HG03025 (cell line): ENCODE measurements around the gene GRXCR1.

Experiments used
- ATAC-seq: cut with Tn5 transposase; IDR thresholded peaks from one replicate; pipeline ENCODE4 v1.9.1; 2021; ENCODE audit warnings: mild to moderate bottlenecking, moderate library complexity; ENCODE audit not compliant: unreplicated experiment, low FRiP score

Gene GRXCR1

GRCh38 chr4:42892413-42892812, at the start of gene GRXCR1:
Gene GRXCR1 (plus strand): TSS chr4:42892713. CDS start chr4:42893267, 554 bp downstream.
- ATAC-seq = no peak

- no peak for ATAC-seq
Measured at GRCh38 chr4:42843694-42844093, 48.8 kb upstream of the GRXCR1 start.

DNA sequence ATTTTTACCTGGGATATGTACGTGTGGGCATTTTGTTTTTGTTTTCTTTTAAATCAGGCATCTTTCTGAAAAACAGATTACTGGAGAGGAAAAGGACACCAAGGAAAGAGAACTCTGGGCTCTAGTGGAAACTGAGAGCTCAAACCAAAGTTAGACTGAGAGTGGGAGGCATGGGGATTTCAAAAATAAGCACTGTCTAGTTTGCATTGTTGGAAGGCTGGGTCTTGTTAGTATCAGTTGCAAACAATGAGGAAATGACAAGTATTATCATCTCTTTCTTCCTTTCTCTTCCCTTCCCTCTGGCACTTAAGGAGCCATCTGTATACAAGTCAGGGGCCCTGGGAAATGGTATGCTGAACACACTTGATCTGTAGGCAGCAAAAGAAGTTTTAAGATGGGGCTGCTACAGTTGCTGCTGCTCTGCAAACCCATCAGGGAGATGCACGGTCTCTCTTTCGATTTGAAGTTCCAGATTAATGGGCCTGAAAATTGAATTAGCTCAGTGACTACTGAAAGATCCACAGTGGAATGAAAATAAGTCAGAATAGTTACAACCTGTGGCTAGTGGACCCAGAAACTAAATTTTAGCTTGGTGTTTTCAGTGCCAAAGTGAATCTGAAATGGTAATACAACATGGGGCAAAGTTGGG, 48.0 kb upstream of the GRXCR1 start:
- ATAC-seq = peak; percentile 67

DNA sequence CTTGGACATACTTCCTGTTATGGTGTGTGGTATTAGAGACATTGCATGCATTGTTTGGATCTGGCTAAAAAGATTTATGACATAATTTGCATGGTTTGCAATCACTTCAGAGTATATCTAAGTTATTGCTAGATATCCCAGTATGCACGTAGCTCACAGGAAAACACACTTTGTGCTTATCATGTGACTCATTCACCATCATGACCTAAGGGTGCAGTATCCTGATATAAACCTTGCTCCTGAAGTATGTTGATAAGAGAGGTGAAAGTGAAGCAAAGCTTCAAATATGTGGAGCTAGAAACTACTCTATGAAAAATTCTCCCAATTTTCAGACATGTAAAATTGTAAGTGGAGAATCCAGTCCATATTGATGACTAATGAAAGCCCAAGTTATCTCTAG, 46.9 kb upstream of the GRXCR1 start:
- ATAC-seq = no peak

GRCh38 chr4:42855779-42856178, 36.7 kb upstream of the GRXCR1 start:
- no peak for ATAC-seq

DNA sequence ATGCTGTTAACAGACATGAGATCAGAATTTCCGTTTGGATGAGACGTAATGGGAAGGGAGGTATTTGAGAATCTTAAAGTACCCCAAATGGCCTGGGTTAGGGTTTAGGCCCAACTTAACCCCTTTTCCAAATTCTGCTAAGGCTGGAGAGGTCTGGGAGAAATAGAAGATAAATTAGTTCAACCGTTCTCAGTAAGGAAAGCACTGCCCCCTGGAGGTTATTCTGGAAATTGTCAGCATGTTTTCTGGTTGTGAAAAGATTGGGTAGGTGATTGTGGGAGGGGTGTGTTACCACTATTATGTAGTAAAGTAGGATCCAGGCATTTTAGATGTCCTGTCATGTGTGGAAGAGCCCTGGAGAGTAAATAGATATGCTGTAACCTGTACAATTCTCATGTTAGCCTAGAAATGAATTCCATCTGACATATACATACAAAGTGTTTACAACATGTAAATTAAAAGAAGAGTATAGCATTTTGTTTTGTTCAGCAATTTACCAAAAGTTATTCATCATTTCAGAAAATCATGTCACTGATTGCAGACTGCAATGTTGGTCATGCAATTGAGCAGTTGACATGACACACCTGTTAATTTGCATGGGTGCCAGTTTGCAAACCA, 26.8 kb upstream of the GRXCR1 start:
- no peak for ATAC-seq

GRCh38 chr4:42871261-42871660, 21.3 kb upstream of the GRXCR1 start:
- ATAC-seq = no peak

- no peak for ATAC-seq
Measured at GRCh38 chr4:42871671-42872290, 20.7 kb upstream of the GRXCR1 start.

GRCh38 chr4:42878863-42879262, 13.7 kb upstream of the GRXCR1 start:
- no peak for ATAC-seq

GRCh38 chr4:42881253-42881652, 11.3 kb upstream of the GRXCR1 start:
- no peak for ATAC-seq

GRCh38 chr4:42891644-42892043, 869 bp upstream of the GRXCR1 start:
- ATAC-seq = no peak

- no peak for ATAC-seq
Measured at GRCh38 chr4:42895452-42895851, 2.9 kb downstream of the GRXCR1 start.

DNA sequence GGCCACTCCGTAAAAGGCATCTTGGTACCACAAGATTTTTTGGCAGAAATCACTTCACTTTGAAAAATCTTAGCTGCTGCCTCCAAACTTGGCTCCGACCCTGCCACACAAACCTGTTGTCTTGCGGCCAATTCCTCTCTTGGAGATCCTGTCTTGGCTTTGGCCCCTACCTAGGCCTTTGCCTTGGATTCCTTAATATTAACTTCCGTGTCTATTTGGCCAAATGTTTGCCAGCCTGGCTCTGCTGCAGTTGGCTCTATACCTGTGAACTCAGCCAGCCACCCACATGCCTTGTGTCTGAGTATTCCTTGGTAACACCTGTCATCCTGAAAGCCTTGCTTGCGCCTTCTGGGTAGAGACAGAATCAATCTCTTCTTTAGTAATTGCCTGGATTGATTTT, 12.5 kb downstream of the GRXCR1 start:
- ATAC-seq = no peak

GRCh38 chr4:42905591-42905990, 13.1 kb downstream of the GRXCR1 start:
- no peak for ATAC-seq

- ATAC-seq = no peak
Measured at GRCh38 chr4:42906341-42906740, 13.8 kb downstream of the GRXCR1 start.

- ATAC-seq = no peak
Measured at GRCh38 chr4:42906891-42907759, 14.6 kb downstream of the GRXCR1 start.

DNA sequence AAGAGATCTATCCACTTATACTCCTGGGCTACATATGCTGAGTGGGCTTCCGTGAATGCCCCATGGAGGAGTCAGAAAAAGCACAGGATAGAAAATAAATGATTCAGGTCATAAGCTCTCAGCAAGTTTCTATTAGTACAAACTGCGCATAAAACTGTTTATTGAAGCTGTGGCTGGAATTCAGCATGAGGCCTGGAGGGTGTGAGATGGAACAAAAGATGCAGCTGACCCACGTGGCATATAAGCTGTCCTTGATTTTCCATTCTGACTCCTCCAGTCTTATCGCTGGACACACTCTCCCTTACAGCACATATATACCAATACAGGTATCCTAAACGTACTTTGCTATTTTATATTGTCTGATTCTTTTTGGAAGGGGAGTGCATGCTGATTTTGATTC, 17.9 kb downstream of the GRXCR1 start:
- no peak for ATAC-seq

- no peak for ATAC-seq
Measured at GRCh38 chr4:42914937-42915336, 22.4 kb downstream of the GRXCR1 start.

- ATAC-seq = no peak
Measured at GRCh38 chr4:42915484-42915883, 23.0 kb downstream of the GRXCR1 start.

DNA sequence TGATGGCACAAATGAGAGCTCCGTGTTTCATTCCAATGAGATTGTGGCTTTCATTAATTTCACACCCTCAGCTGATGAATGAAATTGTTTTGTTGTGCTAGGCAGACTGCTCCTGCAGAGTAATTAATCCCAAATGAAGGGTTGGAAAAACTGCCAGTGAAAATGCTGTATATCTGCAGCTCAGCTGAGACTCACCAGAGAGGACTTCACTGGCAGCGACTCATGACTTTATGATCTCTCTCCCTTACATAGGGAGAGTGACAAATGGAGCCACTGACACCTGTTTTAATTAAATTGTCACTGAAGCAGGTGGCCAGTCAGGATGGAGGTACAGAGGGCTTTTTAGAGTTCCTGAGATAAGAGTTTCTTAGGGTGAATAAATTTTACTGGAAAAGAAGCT, 24.8 kb downstream of the GRXCR1 start:
- ATAC-seq = no peak

GRCh38 chr4:42923431-42923830, 30.9 kb downstream of the GRXCR1 start:
- ATAC-seq = no peak
